ENCODE results near the gene DYNC2H1. TPM values are rescaled to one million over a fixed set of nuclear protein-coding genes. Genes with fewer than 3 reads are reported as not detected.

DYNC2H1 gene
- total RNA-seq, 3 donors from 2014 or later: 2.3 to 12.4 (median 5.0) TPM

DNA sequence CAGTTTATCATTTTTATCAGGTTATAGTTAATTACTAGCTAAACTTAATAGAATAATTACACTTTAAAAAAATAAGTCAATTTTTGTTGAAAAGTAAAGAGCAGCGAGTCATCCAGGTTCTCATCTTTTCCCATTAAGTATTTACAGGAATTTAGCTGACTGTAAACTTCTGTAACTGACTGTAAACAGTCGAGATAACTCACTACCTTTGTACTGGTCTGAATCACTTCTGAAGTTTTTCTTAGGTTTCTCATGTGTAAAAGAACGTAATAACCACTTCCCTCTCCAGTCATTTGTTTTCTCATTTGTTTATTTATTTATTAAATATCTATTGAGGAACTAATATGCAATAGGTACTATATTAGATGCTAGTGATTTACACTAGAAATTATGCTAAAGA lies 270.8 kb downstream of the DYNC2H1 start:
- TF ChIP-seq, protein P1, sequence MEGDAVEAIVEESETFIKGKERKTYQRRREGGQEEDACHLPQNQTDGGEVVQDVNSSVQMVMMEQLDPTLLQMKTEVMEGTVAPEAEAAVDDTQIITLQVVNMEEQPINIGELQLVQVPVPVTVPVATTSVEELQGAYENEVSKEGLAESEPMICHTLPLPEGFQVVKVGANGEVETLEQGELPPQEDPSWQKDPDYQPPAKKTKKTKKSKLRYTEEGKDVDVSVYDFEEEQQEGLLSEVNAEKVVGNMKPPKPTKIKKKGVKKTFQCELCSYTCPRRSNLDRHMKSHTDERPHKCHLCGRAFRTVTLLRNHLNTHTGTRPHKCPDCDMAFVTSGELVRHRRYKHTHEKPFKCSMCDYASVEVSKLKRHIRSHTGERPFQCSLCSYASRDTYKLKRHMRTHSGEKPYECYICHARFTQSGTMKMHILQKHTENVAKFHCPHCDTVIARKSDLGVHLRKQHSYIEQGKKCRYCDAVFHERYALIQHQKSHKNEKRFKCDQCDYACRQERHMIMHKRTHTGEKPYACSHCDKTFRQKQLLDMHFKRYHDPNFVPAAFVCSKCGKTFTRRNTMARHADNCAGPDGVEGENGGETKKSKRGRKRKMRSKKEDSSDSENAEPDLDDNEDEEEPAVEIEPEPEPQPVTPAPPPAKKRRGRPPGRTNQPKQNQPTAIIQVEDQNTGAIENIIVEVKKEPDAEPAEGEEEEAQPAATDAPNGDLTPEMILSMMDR (IDR thresholded peaks at IDR 0.05): no peak
- ATAC-seq (no peak), DNase-seq (no peak)
- H3K36me3 ChIP-seq (ENCODE audit: low read depth): no peaks in the 10 kb centered on the region
- H3K4me1 ChIP-seq (ENCODE audit: low read depth): no peaks in the 10 kb centered on the region
- intact Hi-C loops (cut with DNase I, micrococcal nuclease): no loop called here
- H3K9me3 ChIP-seq: peaks cover under 1% of the 10 kb centered on the region
- H3K4me3 ChIP-seq: no peak overlapping the region

DNA sequence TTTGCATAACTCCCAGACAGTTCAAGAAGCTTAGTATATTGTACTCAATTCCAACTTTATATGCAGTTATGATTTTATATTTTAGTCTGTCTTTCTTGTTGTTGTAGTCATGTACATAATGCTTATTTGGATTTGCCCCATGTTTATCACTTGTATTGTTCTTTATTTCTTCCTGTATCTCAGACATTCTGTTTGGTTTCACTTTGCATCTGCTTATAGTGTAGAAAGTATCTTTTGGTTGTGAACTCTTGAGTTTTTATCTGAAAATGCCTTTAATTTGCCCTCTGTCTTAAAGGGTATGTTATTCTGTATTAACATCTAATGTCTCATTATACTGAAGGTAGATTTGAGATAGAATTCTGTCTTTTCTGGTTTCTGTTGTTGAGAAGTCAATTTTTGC lies 275.4 kb downstream of the DYNC2H1 start:
- TF ChIP-seq, protein P1 (IDR thresholded peaks at IDR 0.05): no peak
- no peaks in the 10 kb centered on the region for H3K36me3 ChIP-seq (ENCODE audit: low read depth)
- intact Hi-C loops (cut with DNase I, micrococcal nuclease): no loop called here
- ATAC-seq: no peak
- no peak overlapping the region for H3K4me3 ChIP-seq
- H3K4me1 ChIP-seq (ENCODE audit: low read depth): no peaks in the 10 kb centered on the region
- H3K9me3 ChIP-seq: no peaks in the 10 kb centered on the region
- DNase-seq: no peak

DNA sequence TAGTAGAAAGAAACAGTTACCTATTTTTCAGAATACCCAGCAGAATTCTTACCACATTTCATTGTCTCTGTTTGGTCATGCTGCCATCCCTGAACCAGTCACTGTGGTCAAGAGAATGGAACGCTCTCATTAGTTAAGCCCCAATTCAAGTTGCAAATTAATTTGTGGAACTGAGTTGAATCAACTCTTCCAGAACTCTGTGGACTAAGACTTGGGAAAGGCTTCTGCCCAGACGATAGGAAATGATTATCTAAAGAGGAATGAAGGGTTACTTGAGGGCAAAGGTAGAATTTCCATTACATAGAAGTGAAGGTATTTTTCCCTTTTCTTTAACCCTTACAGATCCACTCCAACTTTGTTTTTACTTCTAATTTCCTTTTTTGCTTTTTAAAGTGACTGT lies 286.4 kb downstream of the DYNC2H1 start:
- Histone ChIP-seq H3K36me3 (ENCODE audit: low read depth) (no peaks in the 10 kb centered on the region), H3K9me3 (no peaks in the 10 kb centered on the region), H3K4me3 (no peak overlapping the region), H3K4me1 (ENCODE audit: low read depth) (no peaks in the 10 kb centered on the region)
- intact Hi-C loops (cut with DNase I, micrococcal nuclease): no loop called here
- TF ChIP-seq, protein P1 (IDR thresholded peaks at IDR 0.05): no peak
- no peak for DNase-seq
- no peak for ATAC-seq

DNA sequence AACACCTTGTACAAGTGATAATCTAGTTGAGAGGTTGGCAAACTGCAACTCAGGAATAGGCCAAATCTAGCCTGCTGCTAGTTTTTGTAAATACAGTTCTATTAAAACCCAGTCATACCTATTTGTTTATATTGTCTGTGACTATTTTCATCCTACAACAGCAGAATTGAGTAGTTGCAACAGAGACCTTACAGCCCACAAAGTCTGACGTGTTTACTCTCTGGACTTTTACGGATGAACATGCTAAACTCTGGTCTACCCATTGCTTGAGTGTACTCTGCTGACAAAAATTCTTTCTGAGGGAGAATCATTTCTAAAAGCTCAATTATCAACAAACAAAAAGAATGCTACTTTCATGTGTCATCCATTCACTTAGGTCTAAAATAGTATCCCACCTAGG lies 287.0 kb downstream of the DYNC2H1 start:
- Histone ChIP-seq H3K9me3 (no peaks in the 10 kb centered on the region), H3K36me3 (ENCODE audit: low read depth) (no peaks in the 10 kb centered on the region), H3K4me1 (ENCODE audit: low read depth) (no peaks in the 10 kb centered on the region), H3K4me3 (no peak overlapping the region)
- no peak for ATAC-seq
- TF ChIP-seq, protein P1 (IDR thresholded peaks at IDR 0.05): no peak
- intact Hi-C loops (cut with DNase I, micrococcal nuclease): no loop called here
- no peak for DNase-seq

DNA sequence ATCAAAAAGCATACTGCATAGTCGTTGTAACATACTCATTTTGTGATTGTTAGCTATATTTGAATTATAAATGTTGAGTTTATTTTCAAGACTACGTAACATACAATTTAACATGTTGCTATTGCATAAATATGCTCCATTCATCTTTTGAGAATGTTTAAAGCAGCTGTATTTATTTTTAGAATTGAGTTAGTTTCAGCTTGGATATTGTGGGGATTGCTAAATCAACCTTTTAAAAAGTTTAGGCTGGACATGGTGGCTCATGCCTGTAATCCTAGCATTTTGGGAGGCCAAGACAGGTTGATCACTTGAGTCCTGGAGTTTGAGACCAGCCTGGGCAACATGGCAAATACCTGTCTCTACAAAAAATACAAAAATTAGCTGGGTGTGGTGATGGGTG lies 288.1 kb downstream of the DYNC2H1 start:
- no peaks in the 10 kb centered on the region for H3K4me1 ChIP-seq (ENCODE audit: low read depth)
- H3K36me3 ChIP-seq (ENCODE audit: low read depth): no peaks in the 10 kb centered on the region
- DNase-seq: no peak
- TF ChIP-seq, protein P1 (IDR thresholded peaks at IDR 0.05): no peak
- H3K4me3 ChIP-seq: no peak overlapping the region
- intact Hi-C loops (cut with DNase I, micrococcal nuclease): no loop called here
- no peak for ATAC-seq
- no peaks in the 10 kb centered on the region for H3K9me3 ChIP-seq

DNA sequence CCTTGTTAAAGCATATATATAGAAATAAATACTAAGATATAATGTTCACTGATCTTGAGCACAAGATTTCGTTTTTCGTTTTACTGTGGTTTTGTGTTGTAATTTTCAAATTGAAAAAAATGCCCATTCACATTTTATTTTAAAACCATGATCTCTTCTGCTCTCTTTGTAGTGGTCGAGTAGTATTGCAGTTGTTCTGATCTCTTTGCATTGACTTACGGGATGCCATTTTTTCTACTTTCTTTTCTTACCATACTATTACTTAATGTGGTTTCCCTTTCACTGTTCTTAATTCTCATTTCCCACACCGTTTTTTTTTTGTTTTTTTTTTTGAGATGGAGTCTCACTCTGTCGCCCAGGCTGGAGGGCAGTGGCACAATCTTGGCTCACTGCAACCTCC lies 289.6 kb downstream of the DYNC2H1 start:
- TF ChIP-seq, protein P1 (IDR thresholded peaks at IDR 0.05): no peak
- no peaks in the 10 kb centered on the region for H3K9me3 ChIP-seq
- no peaks in the 10 kb centered on the region for H3K4me1 ChIP-seq (ENCODE audit: low read depth)
- DNase-seq (no peak), ATAC-seq (no peak)
- no peaks in the 10 kb centered on the region for H3K36me3 ChIP-seq (ENCODE audit: low read depth)
- intact Hi-C loops (cut with DNase I, micrococcal nuclease): no loop called here
- no peak overlapping the region for H3K4me3 ChIP-seq

Measured in mucosa of descending colon (tissue), 3 donors.